ENCODE data around the gene OIT3.
"Not testable (repeated sequence)": the region's sequence is repeated elsewhere in the genome, so short reads cannot be mapped to it uniquely, and the experiment has no call there.

OIT3 gene

DNA sequence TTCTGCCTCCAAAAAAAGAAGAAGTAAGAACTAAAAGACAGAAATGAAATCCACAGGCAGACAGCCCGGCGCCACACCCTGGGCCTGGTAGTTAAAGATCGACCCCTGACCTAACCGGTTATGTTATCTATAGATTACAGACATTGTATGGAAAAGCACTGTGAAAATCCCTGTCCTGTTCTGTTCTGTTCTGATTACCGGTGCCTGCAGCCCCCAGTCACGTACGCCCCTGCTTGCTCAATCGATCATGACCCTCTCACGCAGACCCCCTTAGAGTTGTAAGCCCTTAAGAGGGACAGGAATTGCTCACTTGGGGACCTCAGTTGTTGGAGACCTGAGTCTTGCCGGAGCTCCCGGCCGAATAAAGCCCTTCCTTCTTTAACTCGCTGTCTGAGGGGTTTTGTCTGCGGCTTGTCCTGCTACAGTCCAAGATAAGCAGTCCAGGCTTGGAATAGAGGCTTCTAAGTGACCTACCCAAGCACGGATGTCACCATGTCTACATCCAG is 10.5 kb downstream of the OIT3 start:
- DNase-seq = not testable (repeated sequence)

DNA sequence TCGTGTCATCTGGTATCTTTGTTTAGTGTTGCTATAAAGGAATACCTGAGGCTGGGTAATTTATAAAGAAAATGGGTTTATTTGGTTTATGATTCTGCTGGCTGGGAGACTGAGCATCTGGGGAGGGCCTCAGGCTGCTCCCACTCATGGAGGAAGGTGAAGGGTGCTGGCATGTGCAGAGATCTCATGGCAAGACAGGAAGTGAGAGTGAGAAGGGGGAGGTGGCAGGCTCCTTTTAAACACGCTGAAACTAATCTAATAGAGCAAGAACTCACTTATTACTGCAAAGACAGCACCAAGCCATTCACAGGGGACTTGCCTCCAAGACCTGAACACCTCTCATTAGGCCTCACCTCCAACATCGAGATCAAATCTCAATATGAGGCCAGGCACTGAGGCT is 11.3 kb downstream of the OIT3 start:
- DNase-seq = no peak

DNA sequence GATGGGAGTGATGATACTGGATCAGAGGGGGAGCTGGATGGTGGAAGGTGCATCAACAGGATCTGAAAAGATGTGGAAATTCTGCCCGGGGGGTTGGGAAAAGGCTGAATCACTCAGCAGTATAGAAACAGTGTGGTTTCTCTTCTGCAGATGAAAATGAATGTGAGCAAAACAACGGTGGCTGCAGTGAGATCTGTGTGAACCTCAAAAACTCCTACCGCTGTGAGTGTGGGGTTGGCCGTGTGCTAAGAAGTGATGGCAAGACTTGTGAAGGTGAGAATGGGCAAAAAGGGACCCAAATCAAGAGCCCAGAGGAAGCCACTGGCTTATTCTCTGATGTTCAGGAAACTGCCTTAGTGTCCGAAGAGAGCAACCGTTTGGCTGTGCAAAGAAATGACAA is 12.9 kb downstream of the OIT3 start:
- no peak for DNase-seq

DNA sequence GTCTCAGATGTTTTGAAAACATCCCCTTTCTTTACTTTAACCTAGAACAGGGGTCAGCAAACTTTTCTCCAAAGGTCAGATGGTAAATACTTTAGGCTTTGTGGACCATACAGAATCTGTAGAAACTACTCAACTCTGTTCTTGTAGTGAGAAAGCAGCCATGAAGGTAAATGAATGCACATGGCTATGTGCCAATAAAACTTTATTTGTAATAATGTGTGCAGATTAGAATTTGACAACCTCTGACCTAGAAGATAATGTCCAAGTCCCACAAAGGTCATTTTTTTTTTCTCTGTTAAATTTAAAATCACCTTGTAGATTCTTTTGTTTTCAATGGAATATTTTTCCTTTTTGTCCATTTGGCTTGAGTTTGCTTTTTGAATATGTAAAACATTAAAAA is 17.2 kb downstream of the OIT3 start:
- DNase-seq = no peak

DNA sequence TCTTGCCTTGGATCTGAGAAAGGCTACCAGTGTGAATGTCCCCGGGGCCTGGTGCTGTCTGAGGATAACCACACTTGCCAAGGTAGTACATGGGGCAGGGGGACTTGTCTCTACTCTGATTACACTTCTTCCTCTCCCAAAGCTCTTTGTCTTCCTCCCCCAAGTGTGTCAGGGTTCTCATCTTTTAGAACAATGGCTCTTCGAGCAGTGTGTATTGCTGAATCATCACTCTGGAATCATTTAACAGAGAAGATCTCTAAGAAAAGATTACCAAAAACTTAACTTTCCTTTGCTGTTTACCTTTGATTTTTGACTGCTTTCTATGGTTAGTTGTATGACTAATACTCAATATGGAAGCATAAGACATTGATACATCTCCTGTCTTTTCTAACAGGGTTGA is 18.2 kb downstream of the OIT3 start:
- no peak for DNase-seq

DNA sequence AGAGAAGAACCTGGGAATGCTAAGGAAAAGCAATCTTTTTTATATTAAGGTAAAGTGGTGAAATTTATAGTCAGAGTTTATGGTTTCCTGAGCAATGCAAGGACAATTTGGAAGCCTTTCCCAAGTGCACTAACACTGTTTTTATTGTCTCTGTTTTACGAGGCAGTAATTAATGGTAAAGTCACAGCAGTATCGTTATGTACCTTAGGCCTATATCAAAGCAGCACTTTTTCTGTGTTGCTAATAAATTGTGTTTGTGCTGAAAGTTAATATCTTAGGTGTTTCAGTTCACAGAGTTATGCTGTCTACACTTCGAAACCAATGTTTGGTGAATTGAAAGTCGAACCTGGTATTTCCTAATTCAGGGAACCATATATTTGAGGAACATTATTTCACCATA is 19.2 kb downstream of the OIT3 start:
- DNase-seq = no peak

DNA sequence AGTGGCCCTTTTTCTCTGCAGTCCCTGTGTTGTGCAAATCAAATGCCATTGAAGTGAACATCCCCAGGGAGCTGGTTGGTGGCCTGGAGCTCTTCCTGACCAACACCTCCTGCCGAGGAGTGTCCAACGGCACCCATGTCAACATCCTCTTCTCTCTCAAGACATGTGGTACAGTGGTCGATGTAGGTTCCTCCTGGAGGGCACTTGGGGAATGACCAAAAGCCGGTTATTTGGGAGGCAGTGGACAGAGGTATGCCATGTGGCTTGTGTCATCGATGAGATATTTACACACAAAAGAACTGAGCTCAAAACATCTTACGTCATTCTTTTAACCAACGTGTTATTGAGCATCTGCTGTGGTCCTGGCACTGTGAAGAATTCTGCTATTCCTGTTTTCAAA is 19.7 kb downstream of the OIT3 start:
- no peak for DNase-seq

DNA sequence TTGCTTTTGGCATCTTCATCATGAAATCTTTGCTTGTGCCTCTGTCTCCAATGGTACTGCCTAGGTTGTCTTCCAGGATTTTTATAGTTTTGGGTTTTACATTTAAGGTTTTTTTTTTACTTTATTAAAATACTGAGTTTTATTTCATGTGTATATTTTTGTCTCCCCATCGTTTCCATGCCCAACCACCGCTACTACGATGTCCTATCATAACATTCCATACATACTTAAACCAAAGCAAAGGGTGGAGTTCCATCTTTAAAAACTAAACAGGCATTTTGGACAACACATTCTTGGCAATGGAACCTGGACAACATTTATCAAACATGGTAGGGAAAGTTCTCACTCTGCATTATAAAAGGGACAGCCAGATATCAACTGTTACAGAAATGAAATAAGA is 23.7 kb downstream of the OIT3 start:
- DNase-seq = not testable (repeated sequence)

DNA sequence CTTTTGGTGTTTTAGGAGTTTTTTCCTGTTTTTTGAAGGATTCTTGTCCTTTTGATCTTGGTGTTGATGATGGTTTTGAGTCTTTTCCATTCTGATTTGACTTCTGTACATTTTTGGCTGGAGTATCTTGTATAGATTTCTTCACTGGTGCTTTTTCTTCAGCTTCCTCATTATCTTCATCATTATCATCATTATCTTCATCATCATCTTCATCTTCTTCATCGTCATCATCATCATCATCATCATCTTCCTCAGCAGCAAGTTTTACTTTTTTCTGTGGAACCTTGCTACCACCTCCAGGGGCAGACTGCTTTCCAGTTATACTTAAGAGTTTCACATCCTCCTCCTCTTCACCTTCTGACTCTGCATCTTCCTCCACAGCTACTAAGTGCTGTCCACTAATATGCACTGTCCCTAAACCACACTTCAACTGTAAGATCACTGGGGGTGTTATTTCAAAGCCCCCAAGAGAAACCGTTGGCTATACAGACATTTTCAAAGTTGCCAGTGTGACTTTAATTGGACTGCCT is 24.3 kb downstream of the OIT3 start:
- DNase-seq = not testable (repeated sequence)

DNA sequence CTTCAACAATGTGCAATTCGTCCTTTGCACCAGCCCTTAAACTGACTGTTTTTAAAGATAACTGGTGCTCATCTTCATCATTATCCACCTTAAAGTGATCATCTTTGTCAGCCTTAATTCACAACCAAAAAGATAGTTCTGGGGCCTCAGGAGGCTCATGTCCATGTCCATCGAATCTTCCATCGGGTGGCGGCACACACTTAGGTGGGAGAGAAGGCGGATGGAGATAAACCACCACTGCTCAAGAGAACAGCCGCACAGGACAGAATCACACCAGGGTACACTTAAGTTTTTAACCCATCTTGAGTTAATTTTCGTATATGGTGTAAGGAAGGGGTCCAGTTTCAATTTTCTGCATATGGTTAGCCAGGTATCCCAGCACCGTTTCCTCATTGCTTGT is 24.8 kb downstream of the OIT3 start:
- no peak for DNase-seq

DNA sequence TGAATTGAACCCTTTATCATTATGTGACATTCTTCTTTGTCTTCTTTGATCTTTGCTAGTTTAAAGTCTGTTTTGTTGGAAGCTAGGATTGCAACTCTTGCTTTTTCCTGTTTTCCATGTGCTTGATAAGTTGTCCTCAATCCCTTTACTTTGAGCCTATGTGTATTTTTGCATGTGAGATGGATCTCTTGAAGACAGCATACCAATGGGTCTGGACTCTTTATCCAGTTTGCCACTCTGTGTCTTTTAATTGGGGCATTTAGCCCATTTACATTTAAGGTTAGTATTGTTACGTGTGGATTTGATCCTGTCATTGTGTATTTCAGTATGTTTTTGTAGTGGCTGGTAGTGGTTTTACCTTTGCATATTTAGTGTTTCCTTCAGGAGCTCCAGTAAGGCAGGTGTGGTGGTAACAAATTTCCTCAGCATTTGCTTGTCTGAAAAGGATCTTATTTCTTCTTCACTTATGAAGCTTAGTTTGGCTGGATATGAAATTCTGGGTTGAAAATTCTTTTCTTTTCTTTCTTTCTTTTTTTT is 27.7 kb downstream of the OIT3 start:
- DNase-seq = not testable (repeated sequence)

DNA sequence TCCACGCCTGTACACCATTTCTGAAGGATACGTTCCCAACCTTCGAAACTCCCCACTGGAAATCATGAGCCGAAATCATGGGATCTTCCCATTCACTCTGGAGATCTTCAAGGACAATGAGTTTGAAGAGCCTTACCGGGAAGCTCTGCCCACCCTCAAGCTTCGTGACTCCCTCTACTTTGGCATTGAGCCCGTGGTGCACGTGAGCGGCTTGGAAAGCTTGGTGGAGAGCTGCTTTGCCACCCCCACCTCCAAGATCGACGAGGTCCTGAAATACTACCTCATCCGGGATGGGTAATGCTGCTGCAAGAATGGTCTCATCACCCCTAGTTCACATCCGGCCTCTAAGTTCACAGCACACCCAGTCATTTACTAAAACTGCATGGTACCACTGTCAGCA is 30.8 kb downstream of the OIT3 start:
- DNase-seq = no peak

DNA sequence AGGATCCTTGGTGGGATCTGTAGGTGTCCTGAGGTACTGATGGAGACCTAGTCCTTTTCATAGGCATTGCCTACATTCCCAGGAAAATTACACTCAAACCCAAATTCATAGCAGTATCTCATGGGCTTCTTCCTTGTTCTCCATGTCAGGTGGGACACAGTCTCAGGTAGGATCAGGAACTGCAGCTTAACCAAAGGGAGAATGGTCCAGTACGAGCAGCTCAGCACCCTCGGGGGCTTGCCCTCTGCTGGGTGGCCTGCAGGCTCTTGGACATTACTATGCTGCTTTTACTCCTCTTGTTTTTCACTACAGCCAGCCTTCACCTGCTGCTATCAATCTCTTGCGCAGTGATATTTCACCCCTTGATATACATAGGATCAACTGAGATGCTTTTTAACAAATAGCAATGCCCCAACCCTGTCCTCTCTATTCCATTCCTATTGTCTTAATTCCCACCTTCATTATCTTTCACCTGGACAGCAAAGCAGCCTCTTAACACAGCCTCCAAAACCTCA is 32.5 kb downstream of the OIT3 start:
- no peak for DNase-seq

DNA sequence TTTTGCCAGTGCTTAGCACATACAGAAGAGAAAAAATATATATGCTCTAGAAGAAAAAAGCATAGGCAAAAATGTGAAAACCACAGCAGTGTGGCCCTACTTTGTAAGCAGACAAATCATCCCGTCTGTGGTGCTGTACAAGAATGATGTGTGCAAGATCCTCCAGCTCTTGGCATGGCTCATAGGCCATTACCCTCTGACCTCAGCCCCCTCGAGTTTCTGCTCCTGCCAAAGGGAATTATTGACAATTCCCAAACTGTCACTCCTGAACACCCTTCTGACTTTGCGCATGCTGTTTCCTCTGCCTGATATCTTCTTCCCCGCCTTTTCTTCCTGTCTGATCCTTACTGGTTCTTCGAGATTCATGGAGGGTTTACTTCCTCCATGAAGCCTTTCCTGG is 33.9 kb downstream of the OIT3 start:
- DNase-seq = no peak

DNA sequence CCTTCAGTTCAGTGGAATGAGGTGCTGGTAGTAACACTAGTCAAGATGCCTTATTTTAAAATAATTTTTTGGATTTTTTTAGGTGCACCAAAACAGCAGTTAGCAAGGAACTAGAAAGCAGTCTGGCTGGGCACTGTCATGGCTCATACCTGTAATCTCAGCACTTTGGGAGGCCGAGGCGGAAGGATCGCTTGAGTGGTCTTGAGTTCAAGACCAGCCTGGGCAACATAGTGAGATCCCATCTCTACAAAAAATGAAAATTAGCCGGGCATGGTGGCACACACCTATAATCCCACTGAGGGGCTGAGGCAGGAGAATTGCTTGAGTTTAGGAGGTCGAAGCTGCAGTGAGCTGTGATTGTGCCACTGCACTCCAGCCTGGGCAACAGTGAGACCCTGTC is 35.3 kb downstream of the OIT3 start:
- no peak for DNase-seq

DNA sequence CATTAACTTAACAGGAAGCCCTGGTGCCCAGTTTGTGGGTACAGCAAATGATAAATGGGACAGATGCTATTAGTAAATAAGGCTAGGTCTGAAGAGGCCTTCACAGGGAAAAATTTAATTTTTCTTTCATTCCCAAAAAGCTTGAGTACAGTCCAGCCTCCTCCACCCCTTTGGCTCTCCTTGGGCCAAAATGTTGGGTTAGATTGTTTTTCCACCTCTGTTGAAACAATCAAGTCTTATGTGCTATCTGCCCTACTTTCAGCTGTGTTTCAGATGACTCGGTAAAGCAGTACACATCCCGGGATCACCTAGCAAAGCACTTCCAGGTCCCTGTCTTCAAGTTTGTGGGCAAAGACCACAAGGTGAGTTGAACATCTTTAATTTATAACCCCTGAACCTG is 36.7 kb downstream of the OIT3 start:
- DNase-seq = no peak

DNA sequence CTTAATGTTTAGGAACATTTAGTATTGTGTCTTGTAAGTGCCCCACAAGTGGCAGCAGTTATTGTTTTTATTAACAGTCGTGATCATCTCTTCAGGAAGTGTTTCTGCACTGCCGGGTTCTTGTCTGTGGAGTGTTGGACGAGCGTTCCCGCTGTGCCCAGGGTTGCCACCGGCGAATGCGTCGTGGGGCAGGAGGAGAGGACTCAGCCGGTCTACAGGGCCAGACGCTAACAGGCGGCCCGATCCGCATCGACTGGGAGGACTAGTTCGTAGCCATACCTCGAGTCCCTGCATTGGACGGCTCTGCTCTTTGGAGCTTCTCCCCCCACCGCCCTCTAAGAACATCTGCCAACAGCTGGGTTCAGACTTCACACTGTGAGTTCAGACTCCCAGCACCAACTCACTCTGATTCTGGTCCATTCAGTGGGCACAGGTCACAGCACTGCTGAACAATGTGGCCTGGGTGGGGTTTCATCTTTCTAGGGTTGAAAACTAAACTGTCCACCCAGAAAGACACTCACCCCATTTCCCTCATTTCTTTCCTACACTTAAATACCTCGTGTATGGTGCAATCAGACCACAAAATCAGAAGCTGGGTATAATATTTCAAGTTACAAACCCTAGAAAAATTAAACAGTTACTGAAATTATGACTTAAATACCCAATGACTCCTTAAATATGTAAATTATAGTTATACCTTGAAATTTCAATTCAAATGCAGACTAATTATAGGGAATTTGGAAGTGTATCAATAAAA is 38.9 kb downstream of the OIT3 start:
- DNase-seq = no peak

DNA sequence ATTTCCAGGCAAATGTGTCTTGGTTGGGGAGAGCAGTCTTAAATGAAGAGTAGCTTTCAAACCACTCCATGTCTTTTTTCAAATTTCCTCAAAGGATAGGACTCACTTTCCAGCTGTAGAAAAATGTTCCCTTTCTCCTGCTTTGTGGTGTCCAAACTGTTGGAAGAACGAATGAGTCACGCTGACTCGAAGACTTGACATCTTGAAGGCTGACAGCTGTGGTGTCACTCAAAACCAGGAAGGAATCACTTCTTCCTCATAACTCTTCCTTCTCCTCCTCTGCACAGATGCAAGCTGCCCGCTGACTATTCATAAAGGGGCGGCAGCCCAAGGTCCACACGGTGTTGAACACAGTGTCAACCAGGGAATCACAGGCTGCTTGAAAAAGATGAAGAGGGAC is 41.8 kb downstream of the OIT3 start:
- no peak for DNase-seq

DNA sequence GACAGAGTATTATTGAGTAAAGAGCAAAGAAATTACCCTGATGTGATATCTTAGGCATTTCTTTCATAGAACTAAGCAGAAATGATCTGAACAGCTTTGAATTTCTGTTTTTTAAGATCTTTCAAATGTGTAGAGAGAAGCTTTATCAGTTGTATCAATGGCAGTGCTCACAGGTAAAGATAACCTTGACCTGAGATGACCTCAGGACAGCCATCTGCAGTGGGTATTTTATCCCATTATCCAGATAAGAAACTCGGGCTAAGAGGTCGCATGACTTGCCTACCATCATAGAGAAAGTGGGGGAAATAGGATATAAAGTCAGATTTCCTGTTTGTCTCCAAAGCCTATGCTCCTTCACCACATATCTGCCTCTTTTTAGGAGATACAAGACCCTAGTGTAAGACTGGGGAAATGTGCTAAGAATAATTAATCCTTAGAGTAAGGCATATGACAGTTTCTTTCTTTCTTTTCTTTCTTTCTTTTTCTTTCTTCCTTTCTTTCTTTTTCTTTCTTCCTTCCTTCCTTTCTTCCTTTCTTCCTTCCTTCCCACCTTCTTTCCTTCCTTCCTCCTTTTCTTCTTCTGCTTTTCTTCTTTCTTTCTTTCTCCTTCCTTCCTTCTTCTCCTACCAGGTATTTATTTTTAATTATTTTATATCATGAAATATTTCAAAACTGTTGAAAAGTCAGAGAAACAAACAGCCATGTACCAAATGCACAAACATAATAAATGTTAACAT is 50.1 kb downstream of the OIT3 start:
- DNase-seq = no peak

DNA sequence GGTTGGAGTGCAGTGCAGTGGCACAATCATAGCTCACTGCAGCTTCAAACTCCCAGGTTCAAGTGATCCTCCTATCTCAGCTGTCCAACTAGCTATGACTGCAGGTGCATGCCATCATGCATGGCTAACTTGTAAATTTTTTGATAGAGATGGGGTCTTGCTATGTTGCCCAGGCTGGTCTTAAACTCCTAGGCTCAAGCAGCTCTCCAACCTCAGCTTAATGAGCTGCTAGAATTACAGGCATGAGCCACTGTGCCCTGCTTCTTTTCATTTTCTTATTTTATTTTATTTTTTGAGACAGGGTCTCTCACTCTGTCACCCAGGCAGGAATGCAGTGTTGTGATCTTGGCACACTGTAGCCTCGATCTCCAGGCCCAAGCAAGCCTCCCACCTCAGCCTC is 53.4 kb downstream of the OIT3 start:
- no peak for DNase-seq

DNA sequence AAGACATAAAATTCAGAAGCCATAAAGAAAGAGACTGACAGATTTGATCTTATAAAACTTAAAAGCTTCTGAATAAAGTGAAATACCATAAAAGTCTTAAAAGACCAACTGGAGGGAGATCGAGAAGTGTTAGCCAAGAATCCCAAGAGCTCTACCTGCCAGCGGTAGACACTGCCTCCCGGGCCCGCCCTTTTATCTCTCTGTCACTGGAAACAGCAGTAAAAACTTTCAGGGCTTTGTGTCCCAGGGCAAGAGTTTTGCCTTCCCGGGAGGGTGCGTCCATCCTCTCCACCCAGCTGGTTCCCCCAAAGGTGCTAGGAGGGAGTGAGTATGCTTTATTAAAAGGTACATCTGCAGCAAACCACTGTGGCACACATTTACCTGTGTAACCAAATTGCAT is 55.2 kb downstream of the OIT3 start:
- no peak for DNase-seq

DNA sequence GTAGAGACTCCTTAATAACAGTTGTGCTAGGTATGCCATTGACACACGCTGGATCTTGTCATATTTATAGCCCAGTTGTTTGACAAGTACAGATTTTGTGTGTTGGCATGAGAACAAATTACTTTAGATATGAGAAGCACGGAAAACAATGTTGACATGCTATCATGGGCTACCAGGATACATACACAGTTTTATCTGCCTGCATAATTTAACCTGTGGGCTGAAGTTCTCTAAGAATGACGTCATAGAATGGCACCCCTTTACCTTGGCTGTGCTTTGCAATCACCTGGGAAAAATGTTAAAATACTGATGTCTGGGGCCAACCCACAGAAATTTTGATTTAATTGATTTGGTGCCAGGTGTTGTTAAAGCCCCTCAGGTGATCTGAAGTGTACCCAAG is 58.2 kb downstream of the OIT3 start:
- DNase-seq = no peak

DNA sequence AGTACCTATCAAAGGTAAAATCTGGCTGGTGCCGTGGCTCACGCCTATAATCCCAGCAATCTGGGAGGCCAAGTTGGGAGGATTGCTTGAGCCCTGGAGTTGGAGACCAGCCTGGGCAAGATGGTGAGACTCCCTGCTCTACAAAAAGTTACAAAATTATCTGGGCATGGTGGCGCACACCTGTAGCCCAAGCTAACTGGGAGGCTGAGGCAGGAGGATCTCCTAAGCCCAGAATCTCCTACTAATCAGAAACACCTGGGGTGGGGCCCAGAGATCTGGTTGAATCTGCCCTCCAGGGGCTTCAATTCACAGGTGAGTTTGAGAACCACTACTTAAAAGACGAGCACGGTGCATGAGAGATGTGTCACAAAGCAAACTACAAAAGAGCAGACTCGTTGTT is 58.6 kb downstream of the OIT3 start:
- DNase-seq = no peak

DNA sequence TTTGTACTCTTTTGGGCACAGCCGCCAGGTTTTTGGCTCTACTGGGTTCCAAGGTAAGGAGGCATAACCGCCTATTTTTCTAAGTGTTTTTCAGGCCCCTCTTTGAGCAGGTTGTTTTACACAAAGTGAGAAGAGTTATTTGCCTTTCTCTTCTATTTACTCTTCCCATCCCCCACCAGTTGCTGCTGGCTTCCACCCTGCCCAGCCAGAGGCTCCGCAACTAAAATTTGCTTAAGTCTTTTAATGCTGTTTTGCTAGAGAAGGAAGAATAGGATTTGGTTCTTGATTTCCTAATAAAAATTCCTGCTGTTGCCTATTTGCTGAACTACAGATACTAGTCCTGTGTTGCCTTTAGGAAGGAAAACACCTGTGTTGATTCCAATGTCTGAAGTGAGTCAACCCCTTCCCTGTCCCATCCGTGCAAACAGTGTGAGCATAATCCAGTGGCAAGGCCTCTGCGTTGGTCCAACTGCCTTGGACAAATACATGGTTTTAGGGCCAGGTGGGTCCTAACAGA is 59.2 kb downstream of the OIT3 start:
- no peak for DNase-seq
